HS-5 (cell line): ENCODE measurements around the gene BLTP3A.
"Not testable (repeated sequence)": the region's sequence is repeated elsewhere in the genome, so short reads cannot be mapped to it uniquely, and the experiment has no call there.

Source experiments
- DNase-seq: peaks from one replicate; pipeline ENCODE4 v3.0.0-alpha.2; 2012; ENCODE audit warnings: low read depth

Gene BLTP3A

GRCh38 chr6:34791701-34792604 lies at the start of gene BLTP3A:
BLTP3A (plus strand) TSS chr6:34792083; CDS start chr6:34792251, 168 bp downstream.
- no peak for DNase-seq

GRCh38 chr6:34742094-34742493 lies 49.8 kb upstream of the BLTP3A start:
- DNase-seq = no peak

- DNase-seq = no peak
Observed at GRCh38 chr6:34743625-34744293, 48.1 kb upstream of the BLTP3A start.

- DNase-seq = not testable (repeated sequence)
Observed at GRCh38 chr6:34744294-34744647, 47.6 kb upstream of the BLTP3A start.

GRCh38 chr6:34745277-34746103 lies 46.4 kb upstream of the BLTP3A start:
- DNase-seq = no peak

GRCh38 chr6:34746104-34746846 lies 45.6 kb upstream of the BLTP3A start:
- no peak for DNase-seq

- no peak for DNase-seq
Observed at GRCh38 chr6:34748757-34749156, 43.1 kb upstream of the BLTP3A start.

- not testable (repeated sequence) for DNase-seq
Observed at GRCh38 chr6:34756513-34756856, 35.4 kb upstream of the BLTP3A start.

GRCh38 chr6:34757687-34758274 lies 34.1 kb upstream of the BLTP3A start:
- no peak for DNase-seq

GRCh38 chr6:34760108-34760507 lies 31.8 kb upstream of the BLTP3A start:
- no peak for DNase-seq

GRCh38 chr6:34761681-34762080 lies 30.2 kb upstream of the BLTP3A start:
- not testable (repeated sequence) for DNase-seq

GRCh38 chr6:34768148-34768547 lies 23.7 kb upstream of the BLTP3A start:
- DNase-seq = no peak

- DNase-seq = peak; percentile 38
Observed at GRCh38 chr6:34771727-34772126, 20.2 kb upstream of the BLTP3A start.

- no peak for DNase-seq
Observed at GRCh38 chr6:34772940-34773339, 18.9 kb upstream of the BLTP3A start.

GRCh38 chr6:34773916-34774315 lies 18.0 kb upstream of the BLTP3A start:
- DNase-seq = no peak

- DNase-seq = no peak
Observed at GRCh38 chr6:34774967-34775366, 16.9 kb upstream of the BLTP3A start.

- DNase-seq = not testable (repeated sequence)
Observed at GRCh38 chr6:34785375-34785774, 6.5 kb upstream of the BLTP3A start.

GRCh38 chr6:34787152-34787551 lies 4.7 kb upstream of the BLTP3A start:
- DNase-seq = not testable (repeated sequence)

GRCh38 chr6:34788111-34788510 lies 3.8 kb upstream of the BLTP3A start:
- no peak for DNase-seq

GRCh38 chr6:34791164-34791700 lies 651 bp upstream of the BLTP3A start:
- DNase-seq = no peak
